ENCODE measurements around the gene DNAJC7.

GRCh38 chr17:42000413-42001133 lies 16.7 kb downstream of the DNAJC7 start:
- no peak for TF ChIP-seq CTCF (IDR thresholded peaks at IDR 0.05)
- no peak for TF ChIP-seq POLR2A (IDR thresholded peaks at IDR 0.05)

All from lower leg skin (tissue), 3 donors.